SK-N-SH treated with all-trans-retinoic acid at 6 μM for 48 hours (cell line): ENCODE results near the gene PHGDH.

Experiments
- ARNTL ChIP-seq: fragments of 450-650 bp; formaldehyde crosslinking; IDR thresholded peaks from 2 replicates; pipeline ENCODE4 v1.5.0; 2020; ENCODE audit warnings: low read depth, mild to moderate bottlenecking, moderate library complexity, borderline replicate concordance
- CSDC2 ChIP-seq: fragments of 250-450 bp; sonication (Bioruptor Pico); IDR thresholded peaks from 2 replicates; pipeline ENCODE4 v1.5.0; 2020; ENCODE audit warnings: mild to moderate bottlenecking, moderate library complexity
- ESRRG ChIP-seq: fragments of 250-450 bp; sonication (Bioruptor Pico); IDR thresholded peaks from 2 replicates; pipeline ENCODE4 v1.6.1; 2021; ENCODE audit warnings: mild to moderate bottlenecking
- ISL1 ChIP-seq: fragments of 250-450 bp; sonication (Bioruptor Pico); IDR thresholded peaks from 2 replicates; pipeline ENCODE4 v2.1.2; 2022; ENCODE audit warnings: mild to moderate bottlenecking, moderate library complexity
- RARB ChIP-seq: fragments of 250-450 bp; sonication (Bioruptor Pico); IDR thresholded peaks from 2 replicates; pipeline ENCODE4 v1.8.0; 2021; ENCODE audit warnings: mild to moderate bottlenecking, moderate library complexity
- SNAI2 ChIP-seq: fragments of 250-450 bp; sonication (Bioruptor Pico); IDR thresholded peaks from 2 replicates; pipeline ENCODE4 v1.5.0; 2020; ENCODE audit warnings: mild to moderate bottlenecking, moderate library complexity
- TCF4 ChIP-seq: fragments of 250-450 bp; sonication (Bioruptor Pico); IDR thresholded peaks from 2 replicates; pipeline ENCODE4 v1.8.0; 2021; ENCODE audit warnings: mild to moderate bottlenecking, moderate library complexity, borderline replicate concordance
- ZC3H10 ChIP-seq: fragments of 250-450 bp; sonication (Bioruptor Pico); IDR thresholded peaks from 2 replicates; pipeline ENCODE4 v1.5.1; 2021; ENCODE audit warnings: mild to moderate bottlenecking, moderate library complexity
- ZFP3 ChIP-seq: fragments of 250-450 bp; sonication (Bioruptor Pico); IDR thresholded peaks from 2 replicates; pipeline ENCODE4 v1.5.0; 2020; ENCODE audit warnings: mild to moderate bottlenecking, moderate library complexity
- ZNF565 ChIP-seq: fragments of 450-650 bp; formaldehyde crosslinking; conservative IDR thresholded peaks from 2 replicates; pipeline ENCODE4 v1.5.0; 2020; ENCODE audit warnings: low read depth, mild to moderate bottlenecking, moderate library complexity
- TF ChIP-seq, protein P1 (sequence below): fragments of 250-450 bp; sonication (Bioruptor Pico); IDR thresholded peaks from 2 replicates; pipeline ENCODE4 v1.5.1; 2021; ENCODE audit warnings: mild to moderate bottlenecking, moderate library complexity
- TF ChIP-seq, protein P2 (sequence below): fragments of 250-450 bp; sonication (Bioruptor Pico); IDR thresholded peaks from 2 replicates; pipeline ENCODE4 v1.5.0; 2020; ENCODE audit warnings: mild to moderate bottlenecking, moderate library complexity
- TF ChIP-seq, protein P3 (sequence below): fragments of 250-450 bp; sonication (Bioruptor Pico); IDR thresholded peaks from 2 replicates; pipeline ENCODE4 v1.8.0; 2021; ENCODE audit warnings: low read depth, mild to moderate bottlenecking, moderate library complexity, borderline replicate concordance

DNA sequence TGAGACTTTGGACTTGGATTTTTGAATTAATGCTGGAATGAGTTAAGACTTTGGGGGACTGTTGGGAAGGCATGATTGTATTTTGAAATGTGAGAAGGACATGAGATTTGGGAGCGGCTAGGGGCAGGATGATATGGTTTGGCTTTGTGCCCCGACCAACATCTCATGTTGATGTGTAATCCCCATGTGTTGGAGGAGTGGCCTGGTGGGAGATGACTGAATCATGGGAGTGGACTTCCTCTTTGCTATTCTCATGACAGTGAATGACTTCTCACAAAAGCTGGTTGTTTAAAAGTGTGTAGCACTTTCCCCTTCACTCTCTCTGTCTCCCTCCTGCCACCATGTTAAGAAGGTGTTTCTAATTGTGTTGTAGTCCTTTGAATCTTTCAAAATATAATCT, 9.3 kb upstream of the PHGDH start:
- TF ChIP-seq, protein P1, sequence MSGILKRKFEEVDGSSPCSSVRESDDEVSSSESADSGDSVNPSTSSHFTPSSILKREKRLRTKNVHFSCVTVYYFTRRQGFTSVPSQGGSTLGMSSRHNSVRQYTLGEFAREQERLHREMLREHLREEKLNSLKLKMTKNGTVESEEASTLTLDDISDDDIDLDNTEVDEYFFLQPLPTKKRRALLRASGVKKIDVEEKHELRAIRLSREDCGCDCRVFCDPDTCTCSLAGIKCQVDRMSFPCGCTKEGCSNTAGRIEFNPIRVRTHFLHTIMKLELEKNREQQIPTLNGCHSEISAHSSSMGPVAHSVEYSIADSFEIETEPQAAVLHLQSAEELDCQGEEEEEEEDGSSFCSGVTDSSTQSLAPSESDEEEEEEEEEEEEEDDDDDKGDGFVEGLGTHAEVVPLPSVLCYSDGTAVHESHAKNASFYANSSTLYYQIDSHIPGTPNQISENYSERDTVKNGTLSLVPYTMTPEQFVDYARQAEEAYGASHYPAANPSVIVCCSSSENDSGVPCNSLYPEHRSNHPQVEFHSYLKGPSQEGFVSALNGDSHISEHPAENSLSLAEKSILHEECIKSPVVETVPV (CRISPR knock-in tag): no peak
- no peak for TF ChIP-seq ZC3H10 (CRISPR knock-in tag)
- TF ChIP-seq, protein P2, sequence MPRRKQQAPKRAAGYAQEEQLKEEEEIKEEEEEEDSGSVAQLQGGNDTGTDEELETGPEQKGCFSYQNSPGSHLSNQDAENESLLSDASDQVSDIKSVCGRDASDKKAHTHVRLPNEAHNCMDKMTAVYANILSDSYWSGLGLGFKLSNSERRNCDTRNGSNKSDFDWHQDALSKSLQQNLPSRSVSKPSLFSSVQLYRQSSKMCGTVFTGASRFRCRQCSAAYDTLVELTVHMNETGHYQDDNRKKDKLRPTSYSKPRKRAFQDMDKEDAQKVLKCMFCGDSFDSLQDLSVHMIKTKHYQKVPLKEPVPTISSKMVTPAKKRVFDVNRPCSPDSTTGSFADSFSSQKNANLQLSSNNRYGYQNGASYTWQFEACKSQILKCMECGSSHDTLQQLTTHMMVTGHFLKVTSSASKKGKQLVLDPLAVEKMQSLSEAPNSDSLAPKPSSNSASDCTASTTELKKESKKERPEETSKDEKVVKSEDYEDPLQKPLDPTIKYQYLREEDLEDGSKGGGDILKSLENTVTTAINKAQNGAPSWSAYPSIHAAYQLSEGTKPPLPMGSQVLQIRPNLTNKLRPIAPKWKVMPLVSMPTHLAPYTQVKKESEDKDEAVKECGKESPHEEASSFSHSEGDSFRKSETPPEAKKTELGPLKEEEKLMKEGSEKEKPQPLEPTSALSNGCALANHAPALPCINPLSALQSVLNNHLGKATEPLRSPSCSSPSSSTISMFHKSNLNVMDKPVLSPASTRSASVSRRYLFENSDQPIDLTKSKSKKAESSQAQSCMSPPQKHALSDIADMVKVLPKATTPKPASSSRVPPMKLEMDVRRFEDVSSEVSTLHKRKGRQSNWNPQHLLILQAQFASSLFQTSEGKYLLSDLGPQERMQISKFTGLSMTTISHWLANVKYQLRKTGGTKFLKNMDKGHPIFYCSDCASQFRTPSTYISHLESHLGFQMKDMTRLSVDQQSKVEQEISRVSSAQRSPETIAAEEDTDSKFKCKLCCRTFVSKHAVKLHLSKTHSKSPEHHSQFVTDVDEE: no peak
- no peak for TF ChIP-seq ISL1
- TF ChIP-seq ARNTL (CRISPR knock-in tag): no peak
- TF ChIP-seq ZNF565 (CRISPR knock-in tag): no peak
- TF ChIP-seq, protein P3, sequence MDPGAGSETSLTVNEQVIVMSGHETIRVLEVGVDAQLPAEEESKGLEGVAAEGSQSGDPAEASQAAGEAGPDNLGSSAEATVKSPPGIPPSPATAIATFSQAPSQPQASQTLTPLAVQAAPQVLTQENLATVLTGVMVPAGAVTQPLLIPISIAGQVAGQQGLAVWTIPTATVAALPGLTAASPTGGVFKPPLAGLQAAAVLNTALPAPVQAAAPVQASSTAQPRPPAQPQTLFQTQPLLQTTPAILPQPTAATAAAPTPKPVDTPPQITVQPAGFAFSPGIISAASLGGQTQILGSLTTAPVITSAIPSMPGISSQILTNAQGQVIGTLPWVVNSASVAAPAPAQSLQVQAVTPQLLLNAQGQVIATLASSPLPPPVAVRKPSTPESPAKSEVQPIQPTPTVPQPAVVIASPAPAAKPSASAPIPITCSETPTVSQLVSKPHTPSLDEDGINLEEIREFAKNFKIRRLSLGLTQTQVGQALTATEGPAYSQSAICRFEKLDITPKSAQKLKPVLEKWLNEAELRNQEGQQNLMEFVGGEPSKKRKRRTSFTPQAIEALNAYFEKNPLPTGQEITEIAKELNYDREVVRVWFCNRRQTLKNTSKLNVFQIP: no peak
- TF ChIP-seq ZFP3: no peak
- TF ChIP-seq CSDC2 (CRISPR knock-in tag): no peak
- TF ChIP-seq ESRRG: no peak
- no peak for TF ChIP-seq TCF4 (CRISPR knock-in tag)
- no peak for TF ChIP-seq RARB
- TF ChIP-seq SNAI2: no peak
